Aorta (tissue), 5 donors: ENCODE results near the gene SFSWAP. TPM values are rescaled to one million over a fixed set of nuclear protein-coding genes. Genes with fewer than 3 reads are reported as not detected.

Experiments used
- ATAC-seq: fragments of 200-7000 bp; cut with Tn5 transposase; one replicate; pipeline ENCODE4 v1.9.1; 2022; ENCODE audit warnings: moderate library complexity; ENCODE audit not compliant: low FRiP score
- DNase-seq, 2 donors: peaks; one replicate each; pipeline ENCODE4 v3.0.0-alpha.2; 2020
- H3K27ac ChIP-seq, 2 donors: one replicate each; pipeline ENCODE4 v1.5.1; 2013; ENCODE audit warnings: low read length in 2 of 2, mild to moderate bottlenecking in 2 of 2, moderate library complexity in 2 of 2, control low read depth in 1 of 2, inconsistent platforms in 1 of 2, low read depth in 1 of 2
- H3K27me3 ChIP-seq, 2 donors: one replicate each; pipeline ENCODE4 v1.6.1; 2013; ENCODE audit warnings: control low read depth in 1 of 2, low read length in 1 of 2, mild to moderate bottlenecking in 1 of 2, moderate library complexity in 1 of 2; ENCODE audit not compliant: insufficient read depth in 2 of 2, control insufficient read depth in 1 of 2
- H3K36me3 ChIP-seq, 2 donors: one replicate each; pipeline ENCODE4 v1.6.1; 2013; ENCODE audit warnings: control low read depth in 1 of 2, low read length in 1 of 2, mild to moderate bottlenecking in 1 of 2; ENCODE audit not compliant: insufficient read depth in 2 of 2, control insufficient read depth in 1 of 2
- H3K4me1 ChIP-seq, 2 donors: one replicate each; pipeline ENCODE4 v1.6.1; 2013; ENCODE audit warnings: low read length in 2 of 2, control low read depth in 1 of 2, mild to moderate bottlenecking in 1 of 2, moderate library complexity in 1 of 2; ENCODE audit not compliant: insufficient read depth in 2 of 2, control insufficient read depth in 1 of 2
- H3K4me3 ChIP-seq, 2 donors: one replicate each; pipeline ENCODE4 v1.5.1; 2013; ENCODE audit warnings: low read length in 2 of 2, control low read depth in 1 of 2, mild to moderate bottlenecking in 1 of 2
- H3K9me3 ChIP-seq: one replicate; pipeline ENCODE4 v1.6.1; 2013; ENCODE audit warnings: mild to moderate bottlenecking, low read length; ENCODE audit not compliant: control insufficient read depth
- WGBS, 2 donors: extraction: QIAGEN DNeasy Blood & Tissue Kit; methylation state at CpG; one replicate each; pipeline ENCODE4 v1.1.7; 2013; 5-methylcytosine and 5-hydroxymethylcytosine counted together
- intact Hi-C, 2 donors: fragments of 100-400 bp; cut with DNase I; formaldehyde crosslinking; loops; one replicate each; pipeline versions ENCODE4 v1.14.2 to v1.15.0; 2022
- polyA plus RNA-seq, 2 donors: library from polyadenylated mRNA; stranded (reverse); fragments of 200-250 nt; gene quantifications; one replicate each; pipeline ENCODE4 v1.2.3, GENCODE V29; 2013
- total RNA-seq, 2 donors: library from RNA; stranded (reverse); fragmentation: NEBNext Ultra II Directional; extraction: Animal tissue kit (Norgen Biotek cat#: 25700); gene quantifications; one replicate each; pipeline ENCODE4 v1.2.1, GENCODE V29; 2021
- donor health status: healthy with polysubstance abuse.
- donor health status: Bipolar disorder and iron deficiency.
- donor health status: DM: no; HTN: no; CAD: no.
- donor health status: DM: no; HTN: no; CAD: no.
- donor health status: DM: yes; HTN: yes; CAD: no.

SFSWAP gene
- total and polyA plus RNA-seq, 4 donors, result 13.4 to 72.3 (median 48.7) TPM

DNA sequence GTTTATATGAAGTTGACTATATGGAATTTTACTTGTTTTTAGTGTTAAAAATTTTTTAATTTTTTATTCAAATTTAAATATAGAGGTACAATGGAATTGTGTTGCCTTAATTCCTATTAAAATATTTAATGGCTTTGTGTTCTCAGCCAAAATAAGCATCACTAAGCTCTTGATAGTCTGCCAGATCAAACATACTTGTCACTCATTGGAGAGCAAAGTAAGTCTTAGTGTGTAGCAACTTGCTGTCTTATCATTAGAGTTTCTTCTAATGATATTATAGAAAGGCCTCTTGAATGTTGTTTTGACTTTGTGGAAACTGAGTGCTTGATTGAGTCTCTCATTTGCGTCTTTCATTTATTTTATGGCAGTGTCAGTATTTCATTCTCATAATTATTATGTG lies 10.7 kb downstream of the SFSWAP start:
- DNase-seq (no peak), ATAC-seq (no peak)
- H3K9me3 ChIP-seq, result no peaks in the 10 kb centered on the region
- intact Hi-C loops, result no loop called here
- WGBS, 2 donors, result 47 to 50% methylated on average over 1 of the region's 1 CpG
- peaks cover 8 to 9% of the 10 kb centered on the region in 2 donors for H3K36me3 ChIP-seq
- no peak overlapping the region for H3K4me3 ChIP-seq
- no peak overlapping the region for H3K27ac ChIP-seq
- H3K4me1 ChIP-seq, result no peaks in the 10 kb centered on the region
- H3K27me3 ChIP-seq, result no peaks in the 10 kb centered on the region

- no peak for ATAC-seq
- 39 to 46% methylated on average over 5 of the region's 5 CpGs for WGBS, 2 donors
- H3K27me3 ChIP-seq, result no peaks in the 10 kb centered on the region
- no peaks in the 10 kb centered on the region for H3K4me1 ChIP-seq
- H3K4me3 ChIP-seq, result no peak overlapping the region
- H3K36me3 ChIP-seq, result peaks cover 11 to 13% of the 10 kb centered on the region in 2 donors
- H3K9me3 ChIP-seq, result no peaks in the 10 kb centered on the region
- no peak for DNase-seq
- intact Hi-C loops, result no loop called here
- no peak overlapping the region for H3K27ac ChIP-seq
Observed at GRCh38 chr12:131723532-131723931, 12.6 kb downstream of the SFSWAP start.

- Histone ChIP-seq H3K27ac (no peak overlapping the region), H3K36me3 (peaks cover 14 to 16% of the 10 kb centered on the region in 2 donors), H3K9me3 (no peaks in the 10 kb centered on the region), H3K4me3 (no peak overlapping the region), H3K4me1 (no peaks in the 10 kb centered on the region), H3K27me3 (no peaks in the 10 kb centered on the region)
- 76 to 77% methylated on average over 2 of the region's 2 CpGs for WGBS, 2 donors
- intact Hi-C loops, result no loop called here
- no peak for DNase-seq
- ATAC-seq, result no peak
Observed at GRCh38 chr12:131724534-131724933, 13.6 kb downstream of the SFSWAP start.

DNA sequence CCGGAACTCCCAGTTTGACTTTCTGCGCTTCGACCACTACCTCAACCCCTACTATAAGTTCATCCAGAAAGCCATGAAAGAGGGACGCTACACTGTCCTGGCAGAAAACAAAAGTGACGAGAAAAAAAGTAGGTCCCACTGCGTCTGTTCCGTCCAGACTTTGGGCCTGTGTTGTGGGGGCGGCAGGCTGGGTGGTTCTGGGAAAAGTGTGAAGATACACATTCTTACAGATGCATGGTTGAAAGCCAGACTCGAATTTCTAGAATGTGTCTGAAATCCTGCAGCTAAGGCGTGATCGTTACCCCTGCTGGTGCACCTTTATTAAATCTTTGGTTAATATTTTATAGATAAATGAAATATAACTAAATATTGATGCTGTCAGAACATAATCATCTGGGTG lies 14.6 kb downstream of the SFSWAP start:
- Histone ChIP-seq H3K4me3 (no peak overlapping the region), H3K27ac (no peak overlapping the region), H3K36me3 (peaks cover 6 to 19% of the 10 kb centered on the region in 2 donors), H3K9me3 (no peaks in the 10 kb centered on the region), H3K27me3 (no peaks in the 10 kb centered on the region), H3K4me1 (no peaks in the 10 kb centered on the region)
- intact Hi-C loops, result no loop called here
- ATAC-seq, result no peak
- WGBS, 2 donors, result 87 to 89% methylated on average over 11 of the region's 11 CpGs
- DNase-seq, result no peak

DNA sequence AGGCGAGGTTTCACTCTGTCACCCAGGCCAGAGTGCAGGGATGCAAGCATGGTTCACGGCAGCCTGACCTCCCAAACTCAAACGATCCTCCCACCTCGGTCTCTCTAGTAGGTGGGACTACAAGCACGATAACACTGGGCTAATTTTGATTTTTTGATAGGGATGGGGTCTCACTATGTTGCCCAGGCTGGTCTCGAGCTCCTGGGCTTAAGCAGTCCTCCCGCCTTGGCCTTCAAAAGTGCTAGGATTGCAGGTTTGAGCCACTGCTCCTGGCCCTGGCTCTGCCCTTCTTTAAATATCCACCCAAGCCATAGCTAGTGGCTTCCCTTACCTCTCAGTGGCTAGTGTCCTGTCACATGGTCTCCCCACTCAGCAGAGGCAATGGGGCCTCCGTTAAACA lies 17.8 kb downstream of the SFSWAP start:
- intact Hi-C loops, result no loop called here
- no peaks in the 10 kb centered on the region for H3K27me3 ChIP-seq
- no peak for ATAC-seq
- H3K27ac ChIP-seq, result no peak overlapping the region
- no peak for DNase-seq
- 92 to 93% methylated on average over 8 of the region's 8 CpGs for WGBS, 2 donors
- H3K36me3 ChIP-seq, result peaks cover 6 to 19% of the 10 kb centered on the region in 2 donors
- no peaks in the 10 kb centered on the region for H3K4me1 ChIP-seq
- H3K4me3 ChIP-seq, result no peak overlapping the region
- H3K9me3 ChIP-seq, result no peaks in the 10 kb centered on the region

DNA sequence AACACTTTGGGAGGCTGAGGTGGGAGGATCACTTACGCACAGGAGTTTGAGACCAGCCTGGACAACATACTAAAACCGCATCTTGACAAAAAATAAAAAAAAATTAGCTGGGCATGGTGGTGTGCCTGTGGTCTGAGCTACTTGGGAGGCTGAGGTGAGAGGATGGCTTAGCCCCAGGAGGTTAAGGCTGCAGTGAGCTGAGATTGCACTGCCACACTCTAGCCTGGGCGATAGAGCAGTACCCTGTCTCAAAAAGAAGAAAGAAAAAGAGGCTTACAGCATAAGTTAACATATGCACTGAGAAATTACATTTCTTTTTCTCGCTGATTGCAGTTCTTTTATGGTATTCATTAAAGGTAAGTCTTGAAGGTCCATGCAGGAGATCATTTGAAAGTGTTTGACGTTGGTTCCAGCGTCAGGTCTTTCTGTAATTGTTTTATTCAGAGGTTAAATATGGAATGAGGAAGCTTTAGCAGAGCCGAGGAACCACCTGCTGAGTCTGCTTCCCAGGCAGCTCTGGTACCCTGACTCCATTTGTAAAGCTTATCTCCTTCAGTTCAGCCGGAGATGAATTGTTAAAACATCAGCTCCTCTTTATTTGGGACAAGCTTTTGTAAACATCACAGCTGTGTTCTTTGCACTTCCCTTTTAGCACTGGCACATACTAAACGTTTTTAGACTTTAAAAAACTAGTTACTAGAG lies 18.5 kb downstream of the SFSWAP start:
- H3K9me3 ChIP-seq, result no peaks in the 10 kb centered on the region
- no peaks in the 10 kb centered on the region for H3K27me3 ChIP-seq
- H3K4me1 ChIP-seq, result no peaks in the 10 kb centered on the region
- DNase-seq (no peak), ATAC-seq (no peak)
- no peak overlapping the region for H3K4me3 ChIP-seq
- H3K27ac ChIP-seq, result no peak overlapping the region
- H3K36me3 ChIP-seq, result peaks cover 6 to 20% of the 10 kb centered on the region in 2 donors
- 63 to 64% methylated on average over 9 of the region's 9 CpGs for WGBS, 2 donors
- intact Hi-C loops, result no loop called here

- Histone ChIP-seq H3K4me3 (no peak overlapping the region), H3K4me1 (no peaks in the 10 kb centered on the region), H3K27me3 (no peaks in the 10 kb centered on the region), H3K9me3 (no peaks in the 10 kb centered on the region), H3K27ac (no peak overlapping the region), H3K36me3 (peaks cover 9 to 19% of the 10 kb centered on the region in 2 donors)
- WGBS, 2 donors, result 90 to 92% methylated on average over 21 of the region's 21 CpGs
- DNase-seq (no peak), ATAC-seq (no peak)
- intact Hi-C loops, result no loop called here
Observed at GRCh38 chr12:131732996-131733615, 22.2 kb downstream of the SFSWAP start.

GRCh38 chr12:131733874-131734273 lies 23.0 kb downstream of the SFSWAP start:
- no peak overlapping the region for H3K27ac ChIP-seq
- H3K9me3 ChIP-seq, result no peaks in the 10 kb centered on the region
- no peaks in the 10 kb centered on the region for H3K27me3 ChIP-seq
- no peaks in the 10 kb centered on the region for H3K4me1 ChIP-seq
- DNase-seq, result no peak
- 88% methylated on average over 10 of the region's 10 CpGs for WGBS, 2 donors
- H3K4me3 ChIP-seq, result no peak overlapping the region
- intact Hi-C loops, result no loop called here
- peaks cover 3 to 11% of the 10 kb centered on the region in 2 donors for H3K36me3 ChIP-seq
- no peak for ATAC-seq
